Gastrocnemius medialis (tissue), 4 donors: ENCODE data around the gene HIGD2A.

Experiments used
- POLR2A ChIP-seq, 2 donors: fragments of 450-650 bp; IDR thresholded peaks; one replicate each; pipeline ENCODE4 v1.6.1; 2017; ENCODE audit warnings: antibody characterized with exemption in 2 of 2, mild to moderate bottlenecking in 2 of 2, moderate library complexity in 2 of 2
- TF ChIP-seq, protein P1 (sequence below), 5 experiments: fragments of 450-650 bp in 3 of 5; fragments of 200-600 bp in 2 of 5; sonication (generic) in 2 of 5; IDR thresholded peaks in 4 of 5; conservative IDR thresholded peaks in 1 of 5; 1 replicate in 4 of 5; 2 replicates in 1 of 5; pipeline ENCODE4 v1.5.1; 2016 to 2019; ENCODE audit warnings: antibody characterized with exemption in 5 of 5, mild to moderate bottlenecking in 3 of 5, moderate library complexity in 3 of 5

DNA sequence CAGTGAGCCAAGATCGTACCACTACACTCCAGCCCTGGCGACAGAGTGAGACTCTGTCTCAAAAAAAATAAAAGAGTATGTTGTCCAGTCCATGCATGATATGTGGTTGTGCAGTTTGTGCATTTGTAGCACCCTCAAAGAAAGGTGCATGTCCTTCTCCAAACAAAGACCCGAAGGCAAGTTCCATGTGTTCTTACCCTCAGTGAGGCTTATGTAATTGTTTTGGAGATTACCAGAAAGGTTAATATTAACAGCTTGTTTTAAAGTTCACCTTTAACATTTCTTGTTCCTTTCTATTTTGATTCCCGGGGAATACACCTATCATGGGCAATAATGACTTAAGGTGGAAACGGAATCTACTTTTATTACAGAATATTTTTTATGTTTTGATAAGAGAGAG lies 49.2 kb upstream of the HIGD2A start:
- TF ChIP-seq, protein P1, sequence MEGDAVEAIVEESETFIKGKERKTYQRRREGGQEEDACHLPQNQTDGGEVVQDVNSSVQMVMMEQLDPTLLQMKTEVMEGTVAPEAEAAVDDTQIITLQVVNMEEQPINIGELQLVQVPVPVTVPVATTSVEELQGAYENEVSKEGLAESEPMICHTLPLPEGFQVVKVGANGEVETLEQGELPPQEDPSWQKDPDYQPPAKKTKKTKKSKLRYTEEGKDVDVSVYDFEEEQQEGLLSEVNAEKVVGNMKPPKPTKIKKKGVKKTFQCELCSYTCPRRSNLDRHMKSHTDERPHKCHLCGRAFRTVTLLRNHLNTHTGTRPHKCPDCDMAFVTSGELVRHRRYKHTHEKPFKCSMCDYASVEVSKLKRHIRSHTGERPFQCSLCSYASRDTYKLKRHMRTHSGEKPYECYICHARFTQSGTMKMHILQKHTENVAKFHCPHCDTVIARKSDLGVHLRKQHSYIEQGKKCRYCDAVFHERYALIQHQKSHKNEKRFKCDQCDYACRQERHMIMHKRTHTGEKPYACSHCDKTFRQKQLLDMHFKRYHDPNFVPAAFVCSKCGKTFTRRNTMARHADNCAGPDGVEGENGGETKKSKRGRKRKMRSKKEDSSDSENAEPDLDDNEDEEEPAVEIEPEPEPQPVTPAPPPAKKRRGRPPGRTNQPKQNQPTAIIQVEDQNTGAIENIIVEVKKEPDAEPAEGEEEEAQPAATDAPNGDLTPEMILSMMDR (IDR thresholded peaks at IDR 0.05 in 4 of 5, conservative IDR thresholded peaks at IDR 0.05 in 1 of 5), result no peak
- no peak for TF ChIP-seq POLR2A (IDR thresholded peaks at IDR 0.05)
